GM18870 (cell line): ENCODE data around the gene YJEFN3.

Experiments
- ATAC-seq: cut with Tn5 transposase; IDR thresholded peaks from one replicate; pipeline ENCODE4 v1.9.1; 2021; ENCODE audit warnings: moderate library complexity; ENCODE audit not compliant: unreplicated experiment

The YJEFN3 gene

DNA sequence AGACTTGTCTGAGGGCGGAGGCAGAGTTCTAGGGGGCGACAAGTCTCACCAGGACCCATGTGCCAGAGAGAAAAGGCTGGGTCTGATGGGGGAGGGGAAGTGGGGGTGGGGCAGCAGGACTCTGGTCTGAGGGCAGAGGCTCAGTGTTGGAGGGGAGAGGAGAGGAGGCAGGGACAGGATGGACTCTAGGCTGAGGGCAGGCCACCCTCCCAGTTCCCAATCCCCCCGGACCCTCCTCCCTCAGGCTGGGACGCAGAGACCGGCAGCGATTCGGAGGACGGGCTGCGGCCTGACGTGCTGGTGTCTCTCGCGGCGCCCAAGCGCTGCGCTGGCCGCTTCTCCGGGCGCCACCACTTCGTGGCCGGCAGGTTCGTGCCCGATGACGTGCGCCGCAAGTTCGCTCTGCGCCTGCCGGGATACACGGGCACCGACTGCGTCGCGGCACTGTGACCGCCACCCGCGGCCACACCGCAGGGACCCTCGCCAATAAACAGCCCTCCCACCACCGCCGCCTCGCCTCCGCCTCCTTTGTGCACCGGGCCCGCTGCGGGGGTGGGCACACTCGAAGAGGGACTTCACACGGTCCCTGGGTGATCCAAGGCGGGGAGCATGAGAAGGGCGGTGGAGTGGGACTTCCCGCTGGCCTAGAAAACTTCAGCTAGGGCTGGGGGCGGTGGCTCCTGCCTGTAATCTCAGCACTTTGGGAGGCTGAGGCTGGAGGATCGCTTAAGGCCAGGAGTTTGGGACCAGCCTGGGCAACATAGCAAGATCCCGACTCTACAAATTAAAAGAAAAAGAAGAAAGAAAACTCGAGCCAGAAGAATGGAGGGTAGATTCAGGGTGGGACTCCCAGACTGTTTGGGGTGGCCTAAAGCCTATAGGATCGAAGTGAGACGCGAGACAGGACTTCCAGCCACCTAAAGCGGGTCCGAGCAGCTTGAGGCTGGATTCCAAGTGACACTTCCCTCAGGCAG lies 8.7 kb downstream of the YJEFN3 start:
- ATAC-seq, result no peak

DNA sequence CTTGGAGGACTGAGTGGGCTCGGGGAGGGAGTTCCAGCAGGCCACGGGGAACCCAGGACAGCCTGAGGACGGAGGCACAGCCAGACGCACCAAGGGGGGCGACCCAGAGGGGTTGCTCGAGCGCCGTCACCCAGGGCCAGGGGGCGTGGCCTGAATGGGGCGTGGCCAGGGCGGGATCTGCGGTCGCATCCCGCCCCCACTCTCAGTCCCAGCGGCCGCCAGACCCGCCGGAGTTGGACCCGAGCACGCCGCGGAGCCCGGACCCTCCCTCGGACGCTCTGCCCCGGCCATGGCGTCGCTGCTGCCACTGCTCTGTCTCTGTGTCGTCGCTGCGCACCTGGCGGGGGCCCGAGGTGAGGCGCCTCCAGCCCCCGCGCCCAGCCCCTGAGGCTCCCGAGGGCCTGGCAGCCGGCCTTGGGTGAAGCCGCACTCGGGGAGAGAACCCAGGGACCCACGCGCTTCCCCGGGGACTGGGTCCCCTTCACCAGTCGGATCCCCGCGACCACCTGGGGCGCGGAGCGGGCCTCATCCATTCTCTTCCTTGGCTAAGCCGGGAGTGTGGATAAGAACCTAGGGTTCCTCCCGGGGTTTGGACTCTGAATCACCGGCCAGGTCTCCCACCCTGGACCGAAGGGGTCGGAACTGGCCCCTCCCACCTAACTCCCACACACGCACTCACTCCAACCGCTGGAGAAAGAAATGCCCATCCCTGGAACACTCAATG lies 9.5 kb downstream of the YJEFN3 start, which contains the start of gene CILP2:
TSS of gene CILP2 (plus strand) at position 205 of the 724 bp plus-strand sequence. CDS start at position 290, 85 bp downstream.
- no peak for ATAC-seq

GRCh38 chr19:19538785-19539166 lies 10.1 kb downstream of the YJEFN3 start:
- ATAC-seq, result no peak

DNA sequence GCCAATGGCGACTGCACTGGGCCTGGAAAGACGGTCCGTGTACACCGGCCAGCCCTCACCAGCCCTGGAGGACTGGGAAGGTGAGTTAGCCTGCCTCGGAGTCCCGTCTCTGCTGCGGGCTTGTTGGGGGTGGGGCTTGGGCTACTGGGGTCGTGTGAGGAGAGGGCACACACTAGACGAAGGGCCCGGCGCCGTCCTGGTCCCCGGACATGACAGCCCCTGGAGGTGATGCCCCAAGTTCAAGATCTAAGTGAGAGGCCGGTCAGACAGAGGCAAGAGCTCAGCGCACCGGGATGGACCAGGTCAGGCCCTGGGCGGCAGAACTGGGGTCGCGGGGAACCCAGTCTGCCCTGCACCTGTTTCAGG lies 11.0 kb downstream of the YJEFN3 start:
- ATAC-seq, result no peak

DNA sequence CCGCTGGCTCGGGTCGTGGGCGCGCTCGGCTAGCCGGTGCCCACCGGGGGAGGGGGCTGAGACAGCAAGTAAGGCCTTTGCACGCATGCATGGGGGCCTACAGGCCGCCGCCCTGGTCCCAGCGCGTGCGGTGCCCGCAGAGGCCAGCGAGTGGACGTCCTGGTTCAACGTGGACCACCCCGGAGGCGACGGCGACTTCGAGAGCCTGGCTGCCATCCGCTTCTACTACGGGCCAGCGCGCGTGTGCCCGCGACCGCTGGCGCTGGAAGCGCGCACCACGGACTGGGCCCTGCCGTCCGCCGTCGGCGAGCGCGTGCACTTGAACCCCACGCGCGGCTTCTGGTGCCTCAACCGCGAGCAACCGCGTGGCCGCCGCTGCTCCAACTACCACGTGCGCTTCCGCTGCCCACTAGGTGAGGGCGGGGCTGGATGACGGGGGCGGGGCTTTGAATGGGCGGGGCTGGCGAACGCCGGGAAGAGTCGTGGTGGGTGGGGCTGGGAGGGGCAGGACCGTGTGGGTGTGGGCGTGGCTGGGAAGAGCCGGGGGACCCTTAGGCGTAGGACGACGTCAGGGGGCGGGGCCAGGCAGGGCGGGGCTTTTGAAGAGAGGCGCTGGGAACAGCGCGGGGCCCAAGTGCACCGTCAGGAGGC lies 11.5 kb downstream of the YJEFN3 start:
- ATAC-seq, result no peak

- no peak for ATAC-seq
Measured at GRCh38 chr19:19540715-19541515, 12.2 kb downstream of the YJEFN3 start.

GRCh38 chr19:19541616-19542015 lies 12.9 kb downstream of the YJEFN3 start:
- no peak for ATAC-seq

DNA sequence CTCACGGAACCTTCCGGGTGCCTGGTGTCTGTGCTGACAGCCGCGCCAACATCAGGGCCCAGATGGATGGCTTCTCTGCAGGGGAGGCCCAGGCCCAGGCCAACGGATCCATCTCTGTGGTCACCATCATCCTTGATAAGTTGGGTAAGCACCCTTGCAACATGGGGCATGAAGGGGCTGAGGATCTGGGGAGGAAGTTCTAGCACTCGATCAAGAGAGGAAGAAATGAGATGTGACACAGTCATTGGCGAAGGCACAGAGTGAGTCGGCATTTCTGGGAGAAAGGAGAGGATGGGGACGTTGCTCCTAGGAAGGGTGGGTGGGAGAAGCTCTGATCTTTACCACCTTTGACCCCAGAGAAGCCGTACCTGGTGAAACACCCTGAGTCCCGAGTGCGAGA lies 13.8 kb downstream of the YJEFN3 start:
- no peak for ATAC-seq

GRCh38 chr19:19543101-19543500 lies 14.4 kb downstream of the YJEFN3 start:
- no peak for ATAC-seq

DNA sequence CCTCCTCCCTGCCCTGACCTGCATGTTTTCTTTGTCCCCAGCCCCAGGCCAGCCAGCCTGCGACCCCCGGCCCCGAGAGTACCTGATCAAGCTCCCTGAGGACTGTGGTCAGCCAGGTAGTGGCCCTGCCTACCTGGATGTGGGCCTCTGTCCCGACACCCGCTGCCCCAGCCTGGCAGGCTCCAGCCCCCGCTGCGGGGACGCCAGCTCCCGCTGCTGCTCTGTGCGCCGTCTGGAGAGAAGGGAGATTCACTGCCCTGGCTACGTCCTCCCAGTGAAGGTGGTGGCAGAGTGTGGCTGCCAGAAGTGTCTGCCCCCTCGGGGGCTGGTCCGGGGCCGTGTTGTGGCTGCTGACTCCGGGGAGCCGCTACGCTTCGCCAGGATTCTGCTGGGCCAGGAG lies 14.9 kb downstream of the YJEFN3 start:
- ATAC-seq, result no peak

GRCh38 chr19:19544257-19544953 lies 15.7 kb downstream of the YJEFN3 start:
- no peak for ATAC-seq

DNA sequence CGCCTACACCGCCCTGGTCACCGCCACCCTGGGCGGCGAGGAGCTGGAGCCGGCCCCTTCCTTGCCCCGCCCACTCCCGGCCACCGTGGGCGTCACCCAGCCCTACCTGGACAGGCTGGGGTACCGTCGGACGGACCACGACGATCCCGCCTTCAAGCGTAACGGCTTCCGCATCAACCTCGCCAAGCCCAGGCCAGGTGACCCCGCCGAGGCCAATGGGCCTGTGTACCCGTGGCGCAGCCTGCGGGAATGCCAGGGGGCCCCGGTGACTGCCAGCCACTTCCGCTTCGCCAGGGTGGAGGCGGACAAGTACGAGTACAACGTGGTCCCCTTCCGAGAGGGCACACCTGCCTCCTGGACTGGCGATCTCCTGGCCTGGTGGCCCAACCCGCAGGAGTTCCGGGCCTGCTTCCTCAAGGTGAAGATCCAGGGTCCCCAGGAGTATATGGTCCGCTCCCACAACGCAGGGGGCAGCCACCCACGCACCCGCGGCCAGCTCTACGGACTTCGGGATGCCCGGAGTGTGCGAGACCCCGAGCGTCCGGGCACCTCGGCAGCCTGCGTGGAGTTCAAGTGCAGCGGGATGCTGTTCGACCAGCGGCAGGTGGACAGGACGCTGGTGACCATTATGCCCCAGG lies 16.4 kb downstream of the YJEFN3 start:
- ATAC-seq, result no peak

- no peak for ATAC-seq
Measured at GRCh38 chr19:19545707-19546106, 17.0 kb downstream of the YJEFN3 start.

GRCh38 chr19:19546751-19547162 lies 18.0 kb downstream of the YJEFN3 start:
- ATAC-seq, result no peak

DNA sequence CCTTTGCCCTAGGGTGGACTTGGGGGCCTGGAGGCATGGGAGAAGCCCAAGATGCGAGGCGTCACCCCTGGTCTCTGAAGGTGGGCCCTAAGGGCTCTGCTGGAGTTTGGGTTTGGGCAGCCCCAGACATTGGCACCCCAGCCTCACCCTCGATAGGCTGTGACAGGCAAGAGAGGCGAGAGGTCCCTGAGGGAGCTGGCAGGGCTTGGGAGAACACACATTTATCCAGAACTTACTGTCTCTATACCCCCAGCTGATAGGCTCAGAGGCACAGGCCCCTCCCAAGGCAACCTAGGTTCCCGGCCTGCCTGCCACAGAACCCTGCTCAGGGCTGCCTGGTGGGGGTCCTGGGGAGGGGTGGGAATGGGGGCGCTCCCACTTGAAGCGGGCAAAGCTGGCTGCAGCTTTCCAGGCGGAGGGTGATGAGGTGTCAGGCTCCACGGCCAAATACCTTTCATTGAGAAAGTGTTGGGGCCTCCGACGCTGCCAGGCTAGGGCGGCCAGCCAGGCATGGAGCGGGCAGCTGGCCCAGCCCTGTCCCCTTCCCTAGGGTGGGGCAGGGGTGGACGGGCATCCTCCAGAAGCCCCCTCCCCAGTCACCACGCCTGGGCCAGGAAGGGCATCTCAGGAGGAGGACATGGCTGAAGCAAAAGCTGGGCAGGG lies 19.1 kb downstream of the YJEFN3 start:
- ATAC-seq, result no peak

GRCh38 chr19:19548915-19549759 lies 20.4 kb downstream of the YJEFN3 start:
- no peak for ATAC-seq

DNA sequence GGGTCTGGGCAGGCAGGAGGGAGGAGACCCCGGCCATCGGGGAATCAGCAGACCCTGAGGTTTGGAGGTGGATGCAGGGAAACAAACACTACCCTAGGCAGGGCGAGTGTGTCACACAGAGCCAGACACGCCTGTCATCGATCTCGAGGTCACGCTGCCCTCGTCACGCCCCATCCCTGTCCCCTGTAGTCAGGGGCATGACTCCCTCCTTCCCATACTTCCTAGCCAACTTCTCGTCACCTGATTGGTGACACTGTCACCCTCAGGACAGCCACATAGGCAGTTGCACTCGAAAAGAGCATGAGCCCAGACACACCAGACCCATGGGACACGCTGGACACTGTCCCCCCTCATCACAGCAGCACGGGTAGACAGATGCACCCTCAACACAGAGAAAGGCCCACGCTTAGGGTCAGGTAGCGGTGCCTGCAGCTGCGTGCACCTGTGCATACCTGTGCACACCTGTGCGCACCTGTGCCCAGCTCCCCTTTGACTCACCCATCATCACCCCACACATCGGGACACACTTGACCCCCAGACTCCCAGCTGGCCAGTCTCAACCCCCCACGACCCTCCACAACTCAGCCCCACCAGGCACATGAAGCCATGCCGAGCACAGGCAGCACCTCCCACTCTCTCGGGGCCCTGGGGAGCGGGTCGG lies 21.2 kb downstream of the YJEFN3 start:
- no peak for ATAC-seq

DNA sequence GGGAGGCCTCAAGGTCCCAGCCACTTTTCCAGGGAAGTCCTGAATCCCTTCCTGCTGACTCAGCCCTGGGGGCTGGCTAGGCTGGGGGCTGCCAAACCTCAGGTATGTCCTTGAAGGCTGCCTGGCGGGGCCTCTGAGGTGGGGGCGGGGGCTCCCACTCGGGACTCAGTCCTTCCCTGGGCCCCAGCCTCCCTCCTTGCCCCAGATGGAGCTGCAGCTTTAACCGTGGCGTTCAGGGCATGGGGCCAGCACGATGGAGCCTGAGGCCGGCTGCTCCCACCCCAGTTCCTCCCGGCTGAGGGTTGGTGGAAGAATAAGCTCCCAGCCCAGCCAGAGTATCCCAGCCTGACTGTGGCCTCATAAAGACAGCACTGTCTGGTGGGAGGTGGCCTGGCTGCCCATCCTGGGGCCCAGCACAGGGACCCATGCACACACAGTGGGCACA lies 21.8 kb downstream of the YJEFN3 start:
- ATAC-seq, result no peak
